HCT116 (cell line): ENCODE measurements around the gene IMMP2L. TPM values are rescaled to one million over a fixed set of nuclear protein-coding genes. Genes with fewer than 3 reads are reported as not detected.

Experiments
- ATAC-seq: fragments of 200-7000 bp; cut with Tn5 transposase; 2 replicates; pipeline ENCODE4 v1.9.1; 2020; ENCODE audit warnings: mild to moderate bottlenecking, moderate library complexity
- BruUV-seq: library from RNA; stranded (reverse); fragments of 400-500 nt; replicated peaks from 2 replicates; lab custom pipeline; 2021; lab: Mats Ljungman, UMichigan
- CTCF ChIA-PET: fragments of 300-600 bp; sonication (Branson Sonifier 250); formaldehyde crosslinking; loops from one replicate; lab custom pipeline; 2021; ENCODE audit warnings: antibody characterized with exemption; lab: Charles Lee
- POLR2A ChIA-PET: fragments of 300-600, 350-600 bp; sonication (Branson Sonifier 250); formaldehyde crosslinking; loops from one replicate; lab custom pipeline; 2021; ENCODE audit warnings: antibody characterized with exemption; lab: Charles Lee
- RAD21 ChIA-PET, 2 experiments: fragments of 300-600 bp; sonication (Branson Sonifier 250); formaldehyde crosslinking; loops; one replicate each; lab custom pipeline; 2023; ENCODE audit warnings: low total read pairs in 2 of 2; ENCODE audit not compliant: uncharacterized antibody in 2 of 2, unreplicated experiment in 2 of 2, low non-redundant PET in 1 of 2; lab: Charles Lee
- DNase-seq: peaks from one replicate; pipeline ENCODE4 v3.0.0-alpha.2; 2010; ENCODE audit warnings: low read depth, low spot score
- H2AFZ ChIP-seq: fragments of 200-600 bp; shearing (Covaris generic), sonication (generic); 2 replicates; pipeline ENCODE4 v1.6.1; 2017; ENCODE audit warnings: low read depth, mixed run types, mixed read lengths, antibody characterized with exemption, low read length; ENCODE audit not compliant: poor library complexity, severe bottlenecking
- H3K27ac ChIP-seq: 2 replicates; pipeline ENCODE4 v1.5.1; 2012; ENCODE audit warnings: low read depth, low read length
- H3K27me3 ChIP-seq: fragments of 200-600 bp; sonication (generic); 2 replicates; pipeline ENCODE4 v1.6.1; 2016; ENCODE audit warnings: mixed run types, low read length, mixed read lengths; ENCODE audit not compliant: insufficient read depth
- H3K36me3 ChIP-seq, 2 experiments: fragments of 200-500 bp in 1 of 2; fragments of 200-600 bp in 1 of 2; sonication (Bioruptor generic) in 1 of 2; sonication (generic) in 1 of 2; 2 replicates each; pipeline versions ENCODE4 v1.5.1 to v1.6.1; 2014 to 2016; ENCODE audit warnings: low read length in 2 of 2, inconsistent platforms in 1 of 2, mixed read lengths in 1 of 2, mixed run types in 1 of 2; ENCODE audit not compliant: insufficient read depth in 2 of 2, control insufficient read depth in 1 of 2
- H3K4me1 ChIP-seq, 2 experiments: fragments of 200-600 bp in 1 of 2; sonication (generic) in 1 of 2; 2 replicates each; pipeline versions ENCODE4 v1.5.1 to v1.6.1; 2012 to 2017; ENCODE audit warnings: low read length in 2 of 2, inconsistent platforms in 1 of 2, mild to moderate bottlenecking in 1 of 2, mixed read lengths in 1 of 2, mixed run types in 1 of 2, moderate library complexity in 1 of 2; ENCODE audit not compliant: insufficient read depth in 2 of 2, control insufficient read depth in 1 of 2
- H3K4me2 ChIP-seq: fragments of 200-600 bp; sonication (generic); 2 replicates; pipeline ENCODE4 v1.6.1; 2017; ENCODE audit warnings: mixed run types, low read length, mixed read lengths
- H3K4me3 ChIP-seq, 2 experiments: fragments of 200-600 bp in 1 of 2; sonication (generic) in 1 of 2; replicated peaks in 1 of 2; 2 replicates each; pipeline ENCODE4 v1.5.1; 2011 to 2016; ENCODE audit warnings: low read length in 2 of 2, control low read depth in 1 of 2, low read depth in 1 of 2, mild to moderate bottlenecking in 1 of 2, mixed read lengths in 1 of 2, mixed run types in 1 of 2
- H3K79me2 ChIP-seq: fragments of 200-600 bp; sonication (generic); 2 replicates; pipeline ENCODE4 v1.6.1; 2017; ENCODE audit warnings: mild to moderate bottlenecking, mixed run types, low read length, moderate library complexity, mixed read lengths; ENCODE audit not compliant: insufficient read depth
- H3K9ac ChIP-seq: fragments of 200-600 bp; sonication (generic); 2 replicates; pipeline ENCODE4 v1.6.1; 2016; ENCODE audit warnings: low read length, mixed read lengths
- H3K9me2 ChIP-seq: fragments of 200-600 bp; sonication (generic), shearing (Covaris generic); 2 replicates; pipeline ENCODE4 v1.6.1; 2017; ENCODE audit warnings: mixed run types, mild to moderate bottlenecking, moderate library complexity; ENCODE audit not compliant: insufficient read depth
- H3K9me3 ChIP-seq, 2 experiments: fragments of 200-500 bp in 1 of 2; fragments of 200-600 bp in 1 of 2; sonication (Bioruptor generic) in 1 of 2; sonication (generic) in 1 of 2; 2 replicates each; pipeline ENCODE4 v1.6.1; 2014 to 2017; ENCODE audit warnings: low read length in 2 of 2, mixed read lengths in 2 of 2, inconsistent platforms in 1 of 2, low read depth in 1 of 2, mild to moderate bottlenecking in 1 of 2, mixed run types in 1 of 2, moderate library complexity in 1 of 2; ENCODE audit not compliant: control insufficient read depth in 1 of 2, insufficient read depth in 1 of 2
- H4K20me1 ChIP-seq: fragments of 200-600 bp; sonication (generic), shearing (Covaris generic); 2 replicates; pipeline ENCODE4 v1.6.1; 2017; ENCODE audit warnings: mixed run types, mild to moderate bottlenecking, moderate library complexity; ENCODE audit not compliant: insufficient read depth
- CBX3 ChIP-seq: IDR thresholded peaks from 2 replicates; pipeline ENCODE4 v1.6.1; 2012; ENCODE audit warnings: low read depth
- EGR1 ChIP-seq: IDR thresholded peaks from 2 replicates; pipeline ENCODE4 v1.6.1; 2012; ENCODE audit warnings: low read depth
- EZH2 ChIP-seq: fragments of 200-600 bp; sonication (generic); IDR thresholded peaks from 2 replicates; pipeline ENCODE4 v1.6.1; 2017; ENCODE audit warnings: antibody characterized with exemption, mixed run types
- JUND ChIP-seq: IDR thresholded peaks from 2 replicates; pipeline ENCODE4 v1.6.1; 2012
- RAD21 ChIP-seq: IDR thresholded peaks from 2 replicates; pipeline ENCODE4 v1.6.1; 2012; ENCODE audit warnings: low read depth, mild to moderate bottlenecking
- SIN3A ChIP-seq: IDR thresholded peaks from 2 replicates; pipeline ENCODE4 v1.6.1; 2012; ENCODE audit warnings: low read depth
- ZFX ChIP-seq: fragments of 450-650 bp; IDR thresholded peaks from 2 replicates; pipeline ENCODE4 v1.6.1; 2017
- intact Hi-C: fragments of 100-400 bp; cut with micrococcal nuclease; formaldehyde crosslinking; loops from 2 replicates; pipeline ENCODE4 v1.10.0; 2022
- total RNA-seq: library from RNA; stranded (reverse); gene quantifications from one replicate; pipeline ENCODE4 v1.2.1, GENCODE V29; 2021; ENCODE audit not compliant: unreplicated experiment
- TF ChIP-seq, protein P1 (sequence below): IDR thresholded peaks from 2 replicates; pipeline ENCODE4 v1.6.1; 2011; ENCODE audit warnings: mild to moderate bottlenecking, low read length, moderate library complexity; ENCODE audit not compliant: insufficient replicate concordance; ENCODE audit errors: extremely low read depth
- TF ChIP-seq, protein P2 (sequence below): IDR thresholded peaks from 2 replicates; pipeline ENCODE4 v1.6.1; 2012

The IMMP2L gene
- total RNA-seq, 1 experiment from 2014 or later, result 21.1 TPM

DNA sequence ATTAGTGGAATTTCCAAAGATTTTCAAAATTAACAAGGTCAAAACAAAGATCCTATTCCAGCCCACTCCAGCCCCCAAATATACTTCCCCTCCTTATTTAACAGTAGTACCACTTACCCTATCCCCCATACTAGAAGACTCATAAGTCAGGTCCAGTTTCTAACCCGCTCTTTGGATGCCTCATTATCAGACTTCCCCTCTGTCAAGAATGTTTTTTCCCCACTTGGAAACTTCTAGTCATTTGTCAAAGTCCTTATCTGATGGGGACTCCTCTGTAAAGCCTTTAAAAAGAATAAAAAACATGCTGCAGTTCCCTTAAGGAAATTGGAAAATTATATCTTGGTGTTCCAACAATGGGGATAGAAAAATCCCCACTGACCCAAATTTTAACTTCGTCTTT lies 70.1 kb downstream of the IMMP2L start:
- Histone ChIP-seq H4K20me1 (no peaks in the 10 kb centered on the region), H3K4me1 (no peaks in the 10 kb centered on the region), H3K27ac (no peak overlapping the region)
- no peak for ATAC-seq
- ChIA-PET RAD21 (no interaction called here), POLR2A (no interaction called here)
- TF ChIP-seq, protein P1, sequence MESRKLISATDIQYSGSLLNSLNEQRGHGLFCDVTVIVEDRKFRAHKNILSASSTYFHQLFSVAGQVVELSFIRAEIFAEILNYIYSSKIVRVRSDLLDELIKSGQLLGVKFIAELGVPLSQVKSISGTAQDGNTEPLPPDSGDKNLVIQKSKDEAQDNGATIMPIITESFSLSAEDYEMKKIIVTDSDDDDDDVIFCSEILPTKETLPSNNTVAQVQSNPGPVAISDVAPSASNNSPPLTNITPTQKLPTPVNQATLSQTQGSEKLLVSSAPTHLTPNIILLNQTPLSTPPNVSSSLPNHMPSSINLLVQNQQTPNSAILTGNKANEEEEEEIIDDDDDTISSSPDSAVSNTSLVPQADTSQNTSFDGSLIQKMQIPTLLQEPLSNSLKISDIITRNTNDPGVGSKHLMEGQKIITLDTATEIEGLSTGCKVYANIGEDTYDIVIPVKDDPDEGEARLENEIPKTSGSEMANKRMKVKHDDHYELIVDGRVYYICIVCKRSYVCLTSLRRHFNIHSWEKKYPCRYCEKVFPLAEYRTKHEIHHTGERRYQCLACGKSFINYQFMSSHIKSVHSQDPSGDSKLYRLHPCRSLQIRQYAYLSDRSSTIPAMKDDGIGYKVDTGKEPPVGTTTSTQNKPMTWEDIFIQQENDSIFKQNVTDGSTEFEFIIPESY, result no peak
- TF ChIP-seq JUND (no peak), CBX3 (no peak), EZH2 (no peak), ZFX (no peak), SIN3A (no peak), RAD21 (no peak), EGR1 (no peak)
- TF ChIP-seq, protein P2, sequence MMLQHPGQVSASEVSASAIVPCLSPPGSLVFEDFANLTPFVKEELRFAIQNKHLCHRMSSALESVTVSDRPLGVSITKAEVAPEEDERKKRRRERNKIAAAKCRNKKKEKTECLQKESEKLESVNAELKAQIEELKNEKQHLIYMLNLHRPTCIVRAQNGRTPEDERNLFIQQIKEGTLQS, result no peak
- TF ChIP-seq, all 23 proteins: peak for 0
- no peak for DNase-seq
- no peaks in the 10 kb centered on the region for H3K79me2 ChIP-seq
- no peak overlapping the region for H2AFZ ChIP-seq
- no peak overlapping the region for H3K4me2 ChIP-seq
- no peak overlapping the region for H3K4me3 ChIP-seq
- H3K9ac ChIP-seq, result no peak overlapping the region
- no peaks in the 10 kb centered on the region for H3K36me3 ChIP-seq
- no peaks in the 10 kb centered on the region for H3K9me3 ChIP-seq
- CTCF ChIA-PET, result no interaction called here
- H3K9me2 ChIP-seq, result no peaks in the 10 kb centered on the region
- intact Hi-C loops, result no loop called here
- no peaks in the 10 kb centered on the region for H3K27me3 ChIP-seq
- no TSS peak for BruUV-seq
